ENCODE measurements around the gene ODAD3. TPM values are rescaled to one million over a fixed set of nuclear protein-coding genes. Genes with fewer than 3 reads are reported as not detected.

Gene ODAD3
- total and polyA plus RNA-seq, 2 of the 13 experiments (the other 11 are each of a cell fraction or from before 2014, with no cell fraction given): 0.04 to 0.08 TPM

- no peak for TF ChIP-seq MED8 (CRISPR knock-in tag; IDR thresholded peaks at IDR 0.05; ENCODE audit: insufficient replicate concordance)
- peak; percentile 17 for TF ChIP-seq SKI (IDR thresholded peaks at IDR 0.05; ENCODE audit: partially characterized antibody)
- TF ChIP-seq ZNF691 (CRISPR knock-in tag; IDR thresholded peaks at IDR 0.05; ENCODE audit: borderline replicate concordance, low read depth): no peak
- TF ChIP-seq ZBTB26 (CRISPR knock-in tag; IDR thresholded peaks at IDR 0.05; ENCODE audit: borderline replicate concordance): 0 out of 2 replicates have a peak, but pooled peaks have one; percentile 64
- TF ChIP-seq NR0B2 (CRISPR knock-in tag; IDR thresholded peaks at IDR 0.05): peak; percentile 86
- TF ChIP-seq ZNF720 (CRISPR knock-in tag; IDR thresholded peaks at IDR 0.05): no peak
- TF ChIP-seq CBX2 (IDR thresholded peaks at IDR 0.05; ENCODE audit: low read depth, low read length): no peak
- TF ChIP-seq CBX2 (CRISPR knock-in tag; IDR thresholded peaks at IDR 0.05; ENCODE audit: low read depth): no peak
- TF ChIP-seq ZNF343 (CRISPR knock-in tag; IDR thresholded peaks at IDR 0.05): peak; percentile 43; the same call in 1 of the 2 replicates
- no peak for TF ChIP-seq ZNF337 (CRISPR knock-in tag; IDR thresholded peaks at IDR 0.05; ENCODE audit: borderline replicate concordance, low read depth)
- no peak for TF ChIP-seq CREB1 (IDR thresholded peaks at IDR 0.05)
- no peak for TF ChIP-seq CREB1 (CRISPR knock-in tag; IDR thresholded peaks at IDR 0.05)
- no peak; the same call in 1 of the 2 replicates for TF ChIP-seq SP2 (CRISPR knock-in tag; IDR thresholded peaks at IDR 0.05)
- peak; percentile 39; the same call in 1 of the 2 replicates for TF ChIP-seq ZNF160 (CRISPR knock-in tag; IDR thresholded peaks at IDR 0.05)
- TF ChIP-seq LBX2 (CRISPR knock-in tag; IDR thresholded peaks at IDR 0.05; ENCODE audit: borderline replicate concordance): peak; percentile 88; the same call in 1 of the 2 replicates
- TF ChIP-seq HNF1A (IDR thresholded peaks at IDR 0.05; ENCODE audit: low read depth): no peak
- TF ChIP-seq HNF1A (CRISPR knock-in tag; IDR thresholded peaks at IDR 0.05; ENCODE audit: borderline replicate concordance): peak; percentile 51; the same call in 1 of the 2 replicates
- TF ChIP-seq HNRNPUL1 (IDR thresholded peaks at IDR 0.05; ENCODE audit: low read depth, low read length): no peak
- TF ChIP-seq ZNF138 (CRISPR knock-in tag; IDR thresholded peaks at IDR 0.05; ENCODE audit: low read depth): no peak
- TF ChIP-seq ZNF446 (CRISPR knock-in tag; IDR thresholded peaks at IDR 0.05): no peak
Observed at GRCh38 chr19:11482384-11483050, 47.6 kb upstream of the ODAD3 start (continued).
